ENCODE results near the gene CYP3A7.

DNA sequence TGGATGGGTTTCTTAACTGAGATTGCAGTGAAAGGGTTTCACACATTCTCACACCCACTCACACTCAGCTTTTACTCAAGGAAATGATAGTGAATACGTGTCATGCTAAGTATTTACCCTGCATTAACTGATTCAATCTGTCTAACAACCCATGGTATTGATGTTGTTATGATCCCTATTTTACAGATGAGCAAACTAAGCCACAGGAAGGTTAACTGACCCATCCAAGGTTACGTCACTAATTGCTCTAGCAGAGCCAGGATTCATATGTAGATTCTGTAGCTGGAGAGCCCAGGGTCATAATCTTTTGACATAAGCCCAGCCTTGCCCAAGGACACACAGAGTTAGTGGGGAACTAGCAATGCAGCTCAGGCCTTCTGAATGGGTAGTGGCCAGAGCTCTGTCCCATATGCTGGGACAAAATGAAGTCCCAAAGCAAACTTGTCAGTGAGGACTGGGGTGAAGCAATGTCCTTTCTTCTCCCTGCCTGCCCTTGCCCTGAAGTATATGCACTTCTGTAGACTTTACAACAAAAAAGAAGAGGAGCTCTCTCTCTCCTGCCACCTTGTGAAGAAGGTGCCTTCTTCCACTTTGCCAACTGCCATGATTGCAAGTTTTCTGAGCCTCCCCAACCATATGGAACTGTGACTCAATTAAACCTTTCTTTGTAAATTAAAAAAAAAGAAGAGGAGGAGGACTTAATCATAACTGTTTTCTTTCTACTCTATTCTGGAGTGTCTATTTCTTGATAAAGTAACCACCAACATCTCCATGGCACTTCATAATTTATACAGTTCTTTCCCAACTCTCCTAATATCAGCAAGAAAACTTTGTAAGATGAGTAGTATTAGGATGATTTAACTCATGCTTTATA, 4.9 kb upstream of the CYP3A7 start:
- TF ChIP-seq, protein P1, sequence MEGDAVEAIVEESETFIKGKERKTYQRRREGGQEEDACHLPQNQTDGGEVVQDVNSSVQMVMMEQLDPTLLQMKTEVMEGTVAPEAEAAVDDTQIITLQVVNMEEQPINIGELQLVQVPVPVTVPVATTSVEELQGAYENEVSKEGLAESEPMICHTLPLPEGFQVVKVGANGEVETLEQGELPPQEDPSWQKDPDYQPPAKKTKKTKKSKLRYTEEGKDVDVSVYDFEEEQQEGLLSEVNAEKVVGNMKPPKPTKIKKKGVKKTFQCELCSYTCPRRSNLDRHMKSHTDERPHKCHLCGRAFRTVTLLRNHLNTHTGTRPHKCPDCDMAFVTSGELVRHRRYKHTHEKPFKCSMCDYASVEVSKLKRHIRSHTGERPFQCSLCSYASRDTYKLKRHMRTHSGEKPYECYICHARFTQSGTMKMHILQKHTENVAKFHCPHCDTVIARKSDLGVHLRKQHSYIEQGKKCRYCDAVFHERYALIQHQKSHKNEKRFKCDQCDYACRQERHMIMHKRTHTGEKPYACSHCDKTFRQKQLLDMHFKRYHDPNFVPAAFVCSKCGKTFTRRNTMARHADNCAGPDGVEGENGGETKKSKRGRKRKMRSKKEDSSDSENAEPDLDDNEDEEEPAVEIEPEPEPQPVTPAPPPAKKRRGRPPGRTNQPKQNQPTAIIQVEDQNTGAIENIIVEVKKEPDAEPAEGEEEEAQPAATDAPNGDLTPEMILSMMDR (IDR thresholded peaks at IDR 0.05; ENCODE audit: low read length): no peak
- TF ChIP-seq EZH2 (IDR thresholded peaks at IDR 0.05; ENCODE audit: borderline replicate concordance, low read length): no peak
